Testis (tissue), 2 donors: ENCODE data around the gene C1orf74.

Experiments used
- POLR2A ChIP-seq: fragments of 450-650 bp; IDR thresholded peaks from one replicate; pipeline ENCODE4 v1.6.1; 2017; ENCODE audit warnings: antibody characterized with exemption, mild to moderate bottlenecking, moderate library complexity
- TF ChIP-seq, protein P1 (sequence below), 3 experiments: fragments of 450-650 bp in 2 of 3; fragments of 200-600 bp in 1 of 3; sonication (generic) in 1 of 3; IDR thresholded peaks; one replicate each; pipeline ENCODE4 v1.5.1; 2016 to 2019; ENCODE audit warnings: antibody characterized with exemption in 3 of 3, mild to moderate bottlenecking in 2 of 3, moderate library complexity in 1 of 3

DNA sequence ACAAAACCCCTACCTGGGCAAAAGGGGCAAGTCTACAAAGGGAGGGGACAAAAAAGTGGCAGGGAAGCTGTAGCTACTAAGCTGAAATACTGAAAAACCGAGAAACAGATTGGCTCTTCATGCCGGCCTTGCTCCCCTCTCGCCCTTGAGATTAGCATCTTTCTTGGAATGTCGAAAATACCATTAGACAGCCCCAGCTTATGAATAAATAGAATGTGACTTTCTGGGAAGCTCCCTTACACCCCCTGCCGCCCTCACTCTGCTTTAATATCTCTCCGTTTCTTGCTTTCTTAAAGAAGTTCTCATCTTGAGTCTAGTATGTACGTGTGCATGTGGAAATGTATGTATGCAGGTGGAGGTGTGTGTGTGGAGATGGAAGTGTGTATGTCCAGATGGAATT, 14.4 kb downstream of the C1orf74 start:
- TF ChIP-seq, protein P1, sequence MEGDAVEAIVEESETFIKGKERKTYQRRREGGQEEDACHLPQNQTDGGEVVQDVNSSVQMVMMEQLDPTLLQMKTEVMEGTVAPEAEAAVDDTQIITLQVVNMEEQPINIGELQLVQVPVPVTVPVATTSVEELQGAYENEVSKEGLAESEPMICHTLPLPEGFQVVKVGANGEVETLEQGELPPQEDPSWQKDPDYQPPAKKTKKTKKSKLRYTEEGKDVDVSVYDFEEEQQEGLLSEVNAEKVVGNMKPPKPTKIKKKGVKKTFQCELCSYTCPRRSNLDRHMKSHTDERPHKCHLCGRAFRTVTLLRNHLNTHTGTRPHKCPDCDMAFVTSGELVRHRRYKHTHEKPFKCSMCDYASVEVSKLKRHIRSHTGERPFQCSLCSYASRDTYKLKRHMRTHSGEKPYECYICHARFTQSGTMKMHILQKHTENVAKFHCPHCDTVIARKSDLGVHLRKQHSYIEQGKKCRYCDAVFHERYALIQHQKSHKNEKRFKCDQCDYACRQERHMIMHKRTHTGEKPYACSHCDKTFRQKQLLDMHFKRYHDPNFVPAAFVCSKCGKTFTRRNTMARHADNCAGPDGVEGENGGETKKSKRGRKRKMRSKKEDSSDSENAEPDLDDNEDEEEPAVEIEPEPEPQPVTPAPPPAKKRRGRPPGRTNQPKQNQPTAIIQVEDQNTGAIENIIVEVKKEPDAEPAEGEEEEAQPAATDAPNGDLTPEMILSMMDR (IDR thresholded peaks at IDR 0.05), result no peak
- TF ChIP-seq POLR2A, result no peak
